Measurements from ENCODE around the gene P2RY2.

P2RY2 gene

GRCh38 chr11:73218106-73218829 is at the start of gene P2RY2:
Gene P2RY2, plus strand, starts transcription at chr11:73218281. Its CDS starts 15,879 bp downstream, at chr11:73234160.
- peak; percentile 15 to 23 (median 20) for DNase-seq (ENCODE audit: low read depth in 2 of 3, low spot score in 2 of 3)

GRCh38 chr11:73168925-73169579 is 49.0 kb upstream of the P2RY2 start:
- no peak for DNase-seq (ENCODE audit: low read depth in 2 of 3, low spot score in 2 of 3)

GRCh38 chr11:73170140-73170539 is 47.9 kb upstream of the P2RY2 start:
- DNase-seq (ENCODE audit: low read depth in 2 of 3, low spot score in 2 of 3) = no peak

GRCh38 chr11:73171436-73172161 is 46.5 kb upstream of the P2RY2 start:
- no peak for DNase-seq (ENCODE audit: low read depth in 2 of 3, low spot score in 2 of 3)

GRCh38 chr11:73172992-73173656 is 45.0 kb upstream of the P2RY2 start:
- no peak for DNase-seq (ENCODE audit: low read depth in 2 of 3, low spot score in 2 of 3)

GRCh38 chr11:73173755-73174494 is 44.2 kb upstream of the P2RY2 start:
- no peak for DNase-seq (ENCODE audit: low read depth in 2 of 3, low spot score in 2 of 3)

GRCh38 chr11:73174495-73174791 is 43.6 kb upstream of the P2RY2 start:
- DNase-seq (ENCODE audit: low read depth in 2 of 3, low spot score in 2 of 3) = no peak

GRCh38 chr11:73175551-73176144 is 42.4 kb upstream of the P2RY2 start:
- no peak for DNase-seq (ENCODE audit: low read depth in 2 of 3, low spot score in 2 of 3)

- DNase-seq (ENCODE audit: low read depth in 2 of 3, low spot score in 2 of 3) = no peak
These were observed 41.8 kb upstream of the P2RY2 start for GRCh38 chr11:73176145-73176873.

GRCh38 chr11:73176874-73177155 is 41.3 kb upstream of the P2RY2 start:
- DNase-seq (ENCODE audit: low read depth in 2 of 3, low spot score in 2 of 3) = no peak

- no peak for DNase-seq (ENCODE audit: low read depth in 2 of 3, low spot score in 2 of 3)
These were observed 40.7 kb upstream of the P2RY2 start for GRCh38 chr11:73177380-73177777.

GRCh38 chr11:73177778-73178539 is 40.1 kb upstream of the P2RY2 start:
- DNase-seq (ENCODE audit: low read depth in 2 of 3, low spot score in 2 of 3) = peak; percentile 36 to 45 (median 40)

GRCh38 chr11:73178681-73179080 is 39.4 kb upstream of the P2RY2 start:
- DNase-seq (ENCODE audit: low read depth in 2 of 3, low spot score in 2 of 3) = no peak

- no peak for DNase-seq (ENCODE audit: low read depth in 2 of 3, low spot score in 2 of 3)
These were observed 35.2 kb upstream of the P2RY2 start for GRCh38 chr11:73182824-73183321.

- peak; percentile 20 to 33 (median 29) for DNase-seq (ENCODE audit: low read depth in 2 of 3, low spot score in 2 of 3)
These were observed 33.0 kb upstream of the P2RY2 start for GRCh38 chr11:73184953-73185671.

- DNase-seq (ENCODE audit: low read depth in 2 of 3, low spot score in 2 of 3) = no peak
These were observed 32.3 kb upstream of the P2RY2 start for GRCh38 chr11:73185680-73186293.

- no peak for DNase-seq (ENCODE audit: low read depth in 2 of 3, low spot score in 2 of 3)
These were observed 31.7 kb upstream of the P2RY2 start for GRCh38 chr11:73186294-73186850.

GRCh38 chr11:73186886-73187285 is 31.2 kb upstream of the P2RY2 start:
- DNase-seq (ENCODE audit: low read depth in 2 of 3, low spot score in 2 of 3) = no peak
